ENCODE results near the gene GALNT13. TPM values are rescaled to one million over a fixed set of nuclear protein-coding genes. Genes with fewer than 3 reads are reported as not detected.

The GALNT13 gene
- total RNA-seq, 4 donors from 2014 or later, result 0.49 to 5.2 (median 1.4) TPM

- WGBS, 2 donors, result 92 to 93% methylated on average over 3 of the region's 3 CpGs
- intact Hi-C loops (cut with DNase I; ENCODE audit: low total_unique reads), result no loop called here
- TF ChIP-seq CTCF (IDR thresholded peaks at IDR 0.05) (no peak), POLR2A (IDR thresholded peaks at IDR 0.05) (no peak)
These were observed 531.6 kb downstream of the GALNT13 start for GRCh38 chr2:154403242-154403790.

DNA sequence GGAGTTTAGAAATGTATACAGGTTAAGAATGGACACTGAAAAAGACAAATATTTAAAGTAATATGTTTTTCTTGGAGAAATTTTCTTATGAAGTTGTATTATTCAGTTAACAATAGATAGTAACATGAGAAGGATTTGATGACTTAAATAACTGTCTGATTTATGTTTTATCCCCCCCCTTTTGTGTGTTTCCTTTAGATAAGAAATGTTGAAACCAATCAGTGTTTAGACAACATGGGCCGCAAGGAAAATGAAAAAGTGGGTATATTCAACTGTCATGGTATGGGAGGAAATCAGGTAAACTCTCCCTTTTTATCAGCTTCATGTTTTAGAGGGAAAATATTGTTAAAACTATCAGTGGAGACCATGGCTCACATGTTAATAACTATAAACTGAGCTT lies 537.1 kb downstream of the GALNT13 start:
- intact Hi-C loops (cut with DNase I; ENCODE audit: low total_unique reads), result no loop called here
- H3K4me3 ChIP-seq (ENCODE audit: low read depth, poor library complexity, severe bottlenecking), result no peak overlapping the region
- TF ChIP-seq POLR2A (IDR thresholded peaks at IDR 0.05) (no peak), CTCF (IDR thresholded peaks at IDR 0.05) (no peak)
- no peak for DNase-seq (ENCODE audit: low spot score in 2 of 2)
- 84 to 85% methylated on average over 1 of the region's 1 CpG for WGBS, 2 donors

More at GRCh38 chr2:154403242-154403790, 531.6 kb downstream of the GALNT13 start:
- no peak for DNase-seq (ENCODE audit: low spot score in 2 of 2)
- H3K4me3 ChIP-seq (ENCODE audit: low read depth, poor library complexity, severe bottlenecking), result no peak overlapping the region

DNA sequence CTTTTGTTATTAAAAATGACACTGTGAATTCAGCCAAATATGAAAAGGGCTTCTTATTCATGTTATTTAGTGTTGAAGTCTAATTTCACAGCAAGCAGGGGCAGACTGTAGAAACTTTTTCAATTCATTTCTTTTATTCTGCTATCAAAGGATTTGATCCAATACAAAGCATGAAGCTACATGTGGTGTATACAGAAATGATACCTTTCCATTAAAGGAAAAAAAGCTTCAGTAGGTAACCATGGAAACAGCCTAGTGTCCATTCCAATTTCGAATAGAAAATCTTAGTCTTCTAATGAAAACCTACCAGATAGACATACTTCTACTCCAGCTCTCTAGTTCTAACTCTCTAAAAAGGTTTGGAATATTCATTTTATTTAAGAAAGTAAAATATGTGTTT lies 550.5 kb downstream of the GALNT13 start:
- DNase-seq (ENCODE audit: low spot score in 2 of 2), result no peak
- H3K4me3 ChIP-seq (ENCODE audit: low read depth, poor library complexity, severe bottlenecking), result no peak overlapping the region
- no peak for TF ChIP-seq CTCF (IDR thresholded peaks at IDR 0.05)
- intact Hi-C loops (cut with DNase I; ENCODE audit: low total_unique reads), result no loop called here
- WGBS, 2 donors, result 78 to 81% methylated on average over 1 of the region's 1 CpG

DNA sequence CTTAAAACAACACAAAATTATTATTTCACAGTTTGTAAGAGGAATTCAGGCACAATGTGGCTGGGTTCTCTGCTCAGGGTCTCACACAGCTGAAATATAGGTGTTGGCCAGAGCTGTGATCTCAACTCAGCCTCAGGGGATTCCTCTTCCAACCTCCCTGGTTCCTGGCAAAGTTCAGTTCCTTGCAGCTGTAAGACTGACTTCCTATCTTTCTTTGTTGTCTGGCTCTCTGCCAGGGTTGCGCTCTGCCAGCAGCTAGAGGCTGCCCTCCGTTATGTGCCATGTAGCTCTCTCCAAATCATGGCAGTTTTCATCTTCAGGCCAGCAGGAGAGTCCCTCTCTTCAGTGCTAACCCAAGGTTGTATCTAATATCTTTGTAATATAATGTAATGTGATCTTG lies 554.3 kb downstream of the GALNT13 start:
- no peak overlapping the region for H3K4me3 ChIP-seq (ENCODE audit: low read depth, poor library complexity, severe bottlenecking)
- 12 to 26% methylated on average over 2 of the region's 2 CpGs for WGBS, 2 donors
- TF ChIP-seq POLR2A (IDR thresholded peaks at IDR 0.05) (no peak), CTCF (IDR thresholded peaks at IDR 0.05) (no peak)
- DNase-seq (ENCODE audit: low spot score in 2 of 2), result no peak
- intact Hi-C loops (cut with DNase I; ENCODE audit: low total_unique reads), result no loop called here

- 75 to 92% methylated on average over 2 of the region's 2 CpGs for WGBS, 2 donors
- intact Hi-C loops (cut with DNase I; ENCODE audit: low total_unique reads), result no loop called here
- TF ChIP-seq CTCF (IDR thresholded peaks at IDR 0.05) (no peak), POLR2A (IDR thresholded peaks at IDR 0.05) (no peak)
- H3K4me3 ChIP-seq (ENCODE audit: low read depth, poor library complexity, severe bottlenecking), result no peak overlapping the region
- no peak for DNase-seq (ENCODE audit: low spot score in 2 of 2)
These were observed 555.7 kb downstream of the GALNT13 start for GRCh38 chr2:154427453-154427852.

- intact Hi-C loops (cut with DNase I; ENCODE audit: low total_unique reads), result no loop called here
- no peak for DNase-seq (ENCODE audit: low spot score in 2 of 2)
- TF ChIP-seq CTCF (IDR thresholded peaks at IDR 0.05) (no peak), POLR2A (IDR thresholded peaks at IDR 0.05) (no peak)
- no peak overlapping the region for H3K4me3 ChIP-seq (ENCODE audit: low read depth, poor library complexity, severe bottlenecking)
- 86 to 93% methylated on average over 8 of the region's 8 CpGs for WGBS, 2 donors
These were observed 556.3 kb downstream of the GALNT13 start for GRCh38 chr2:154428022-154428421.

Data from lower leg skin (tissue), 4 donors.